IPS-20b (cell line): ENCODE results near the gene DDHD1.
"Not testable (repeated sequence)": the region's sequence is repeated elsewhere in the genome, so short reads cannot be mapped to it uniquely, and the experiment has no call there.

Experiments
- H3K27ac ChIP-seq: one replicate; pipeline ENCODE4 v1.5.1; 2013; ENCODE audit warnings: low read length
- H3K27me3 ChIP-seq: 2 replicates; pipeline ENCODE4 v1.6.1; 2013; ENCODE audit warnings: mild to moderate bottlenecking, low read length, inconsistent platforms; ENCODE audit not compliant: insufficient read depth
- H3K36me3 ChIP-seq: 2 replicates; pipeline ENCODE4 v1.6.1; 2013; ENCODE audit warnings: low read depth, mild to moderate bottlenecking, inconsistent platforms, low read length, moderate library complexity; ENCODE audit not compliant: insufficient read depth
- H3K4me1 ChIP-seq: 2 replicates; pipeline ENCODE4 v1.6.1; 2013; ENCODE audit warnings: mild to moderate bottlenecking, control low read depth, inconsistent platforms, low read length, moderate library complexity; ENCODE audit not compliant: insufficient read depth
- H3K4me3 ChIP-seq: 2 replicates; pipeline ENCODE4 v1.5.1; 2013; ENCODE audit warnings: mild to moderate bottlenecking, low read length, inconsistent platforms
- H3K9ac ChIP-seq: 2 replicates; pipeline ENCODE4 v1.6.1; 2013; ENCODE audit warnings: low read depth, mild to moderate bottlenecking, inconsistent platforms, low read length, moderate library complexity
- H3K9me3 ChIP-seq: 2 replicates; pipeline ENCODE4 v1.6.1; 2013; ENCODE audit warnings: mild to moderate bottlenecking, low read depth, low read length, inconsistent platforms; ENCODE audit not compliant: insufficient read depth

The DDHD1 gene

DNA sequence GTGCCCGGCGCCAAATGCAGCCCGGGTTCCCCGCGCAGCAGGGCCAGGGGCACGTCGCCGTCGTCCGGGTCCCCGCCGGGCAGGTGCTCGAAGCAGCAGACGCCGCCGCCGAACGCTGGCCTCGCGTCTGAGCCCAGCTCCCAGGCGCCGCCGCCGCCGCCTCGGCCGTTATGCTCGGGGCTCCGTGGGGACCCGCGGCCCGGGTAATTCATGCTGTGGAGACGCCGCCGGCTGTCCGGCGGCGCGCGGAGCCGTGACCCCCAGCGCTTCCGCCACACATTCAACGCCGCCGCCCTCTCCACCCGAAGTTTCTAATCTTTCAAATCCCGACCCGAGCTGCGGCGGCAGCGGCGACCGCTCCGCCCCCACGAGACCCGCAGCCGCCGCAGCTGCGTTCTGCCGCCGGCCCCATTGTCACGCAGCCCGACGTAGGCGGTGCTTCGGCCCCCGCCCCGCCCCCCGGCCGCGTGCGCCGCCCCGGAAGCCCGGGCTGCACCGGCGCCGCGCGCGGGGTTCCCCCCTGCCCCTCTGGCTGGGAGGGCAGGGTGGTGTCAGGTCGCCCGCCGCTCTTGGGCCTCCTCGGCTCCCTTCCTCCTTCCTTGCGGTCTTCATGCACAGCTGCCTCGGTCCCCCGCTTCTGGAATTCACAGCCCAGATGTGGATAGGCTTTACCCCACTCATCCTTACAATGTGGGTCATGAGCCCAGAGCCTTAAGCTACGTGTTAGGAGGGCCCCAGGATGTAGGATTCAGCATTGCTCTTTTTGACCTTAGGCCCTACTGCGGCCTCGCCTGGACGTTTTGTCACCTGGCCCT is at the start of gene DDHD1:
DDHD1 (minus strand) TSS at position 437 of the 815 bp plus-strand sequence; CDS start at position 212, 225 bp downstream.
- Histone ChIP-seq H3K9me3 (no peaks in the 10 kb centered on the region), H3K4me3 (peak within 1 kb of the TSS; percentile 87), H3K27ac (peak within 1 kb of the TSS; percentile 60), H3K36me3 (no peaks in the 10 kb centered on the region), H3K27me3 (peaks cover 14% of the 10 kb centered on the region; the same call in 1 of the 2 replicates), H3K4me1 (peaks cover 15% of the 10 kb centered on the region; the same call in 1 of the 2 replicates), H3K9ac (peak within 1 kb of the TSS; percentile 74; the same call in 1 of the 2 replicates)

DNA sequence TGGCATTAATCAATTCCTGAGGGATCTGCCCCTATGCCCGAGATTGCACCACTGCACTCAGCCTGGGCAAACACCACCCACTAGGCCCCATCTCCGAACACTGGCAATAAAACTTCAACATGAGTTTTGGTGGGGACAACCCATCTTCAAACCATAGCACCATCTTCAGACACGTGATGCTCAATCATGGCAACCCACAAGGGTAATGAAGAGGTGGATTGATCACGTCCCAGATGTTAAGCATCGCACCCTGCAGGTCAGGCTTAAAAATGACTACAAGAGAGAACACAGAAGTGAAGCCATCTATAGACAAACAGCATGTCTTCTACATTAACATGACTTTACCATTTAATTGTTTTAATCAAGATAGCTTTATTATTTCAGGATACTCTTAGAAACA is 42.8 kb upstream of the DDHD1 start:
- Histone ChIP-seq H3K4me1 (0 out of 2 replicates have a peak, but pooled peaks cover 7% of the 10 kb centered on the region), H3K4me3 (no peak overlapping the region), H3K27me3 (no peaks in the 10 kb centered on the region), H3K9ac (no peak overlapping the region), H3K27ac (no peak overlapping the region), H3K9me3 (no peaks in the 10 kb centered on the region), H3K36me3 (no peaks in the 10 kb centered on the region)

DNA sequence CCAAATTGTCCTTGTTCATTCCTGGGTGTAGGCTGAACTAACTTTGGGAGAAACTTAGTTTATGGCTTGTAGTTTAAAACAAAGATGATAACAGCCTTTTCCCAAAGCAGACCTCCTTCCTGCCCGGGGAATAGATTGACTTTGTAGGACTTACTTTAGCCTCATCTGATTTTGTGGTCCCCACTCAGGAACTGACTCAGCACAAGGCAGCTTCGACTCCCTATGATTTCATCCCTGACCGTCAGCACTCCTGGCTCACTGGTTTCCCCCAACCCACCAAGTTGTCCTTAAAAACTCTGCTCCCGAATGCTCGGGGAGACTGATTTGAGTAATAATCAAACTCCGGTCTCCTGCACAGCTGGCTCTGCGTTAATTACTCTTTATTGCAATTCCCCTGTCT is 40.1 kb upstream of the DDHD1 start:
- H3K4me3 ChIP-seq = no peak overlapping the region
- H3K9me3 ChIP-seq = no peaks in the 10 kb centered on the region
- H3K27me3 ChIP-seq = no peaks in the 10 kb centered on the region
- no peak overlapping the region for H3K27ac ChIP-seq
- H3K4me1 ChIP-seq = 0 out of 2 replicates have a peak, but pooled peaks cover 7% of the 10 kb centered on the region
- H3K9ac ChIP-seq = no peak overlapping the region
- H3K36me3 ChIP-seq = no peaks in the 10 kb centered on the region

DNA sequence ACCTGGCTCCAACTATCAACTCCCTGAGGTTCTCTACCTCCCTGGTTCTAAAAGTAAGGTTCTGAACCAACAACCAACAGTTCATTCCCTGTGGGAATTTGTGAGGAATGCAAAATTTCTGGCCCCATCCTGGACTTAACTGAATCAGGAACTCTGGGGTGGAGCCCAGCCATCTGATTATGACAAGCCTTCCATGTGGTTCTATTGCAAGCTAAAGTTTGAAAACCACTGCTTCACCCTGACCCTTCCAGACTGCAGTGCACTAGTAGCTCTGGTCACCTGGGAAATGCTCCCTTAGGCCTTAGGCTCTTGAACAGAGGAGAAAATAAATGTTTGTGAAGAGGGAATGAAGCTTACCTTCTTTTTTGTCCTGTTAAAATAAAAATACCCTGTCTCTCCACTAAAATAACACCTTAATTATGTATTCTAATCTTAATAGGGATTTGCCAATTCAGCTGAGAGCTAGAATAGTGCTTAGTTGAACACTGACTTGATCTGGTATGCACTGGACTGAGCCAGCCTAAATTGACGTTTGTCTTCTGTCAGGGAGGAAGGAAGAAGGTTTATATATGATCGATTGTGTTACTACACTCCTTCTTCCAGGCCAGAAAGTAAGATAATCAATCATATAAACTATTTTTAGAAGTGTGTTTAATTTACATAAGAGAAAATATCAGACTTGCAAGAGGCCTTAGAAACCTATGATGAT is 39.1 kb upstream of the DDHD1 start:
- no peaks in the 10 kb centered on the region for H3K36me3 ChIP-seq
- no peak overlapping the region for H3K27ac ChIP-seq
- no peaks in the 10 kb centered on the region for H3K27me3 ChIP-seq
- 0 out of 2 replicates have a peak, but pooled peaks cover 10% of the 10 kb centered on the region for H3K4me1 ChIP-seq
- H3K9ac ChIP-seq = no peak overlapping the region
- no peak overlapping the region for H3K4me3 ChIP-seq
- H3K9me3 ChIP-seq = no peaks in the 10 kb centered on the region

DNA sequence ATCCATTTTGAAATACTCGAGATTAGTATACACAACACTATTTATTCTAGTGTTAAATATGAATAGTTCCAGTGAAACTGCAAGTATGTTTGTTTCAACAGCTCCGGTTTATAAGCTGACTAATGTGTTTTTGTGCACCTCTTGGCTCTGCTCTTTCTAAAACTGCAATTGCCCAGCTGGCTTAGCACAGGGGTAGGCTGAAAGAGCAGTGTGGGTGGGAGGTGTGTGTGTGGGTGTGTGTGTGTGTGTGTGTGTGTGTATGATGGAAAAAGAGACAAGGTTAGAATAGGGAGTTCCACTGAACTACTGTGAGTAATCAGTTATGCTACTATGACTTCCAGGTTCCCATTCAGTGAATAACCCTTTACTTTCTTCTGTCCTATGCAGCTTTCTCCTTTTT is 37.8 kb upstream of the DDHD1 start:
- Histone ChIP-seq H3K27me3 (no peaks in the 10 kb centered on the region), H3K36me3 (no peaks in the 10 kb centered on the region), H3K27ac (no peak overlapping the region), H3K9ac (no peak overlapping the region), H3K4me1 (0 out of 2 replicates have a peak, but pooled peaks cover 10% of the 10 kb centered on the region), H3K4me3 (no peak overlapping the region), H3K9me3 (no peaks in the 10 kb centered on the region)

DNA sequence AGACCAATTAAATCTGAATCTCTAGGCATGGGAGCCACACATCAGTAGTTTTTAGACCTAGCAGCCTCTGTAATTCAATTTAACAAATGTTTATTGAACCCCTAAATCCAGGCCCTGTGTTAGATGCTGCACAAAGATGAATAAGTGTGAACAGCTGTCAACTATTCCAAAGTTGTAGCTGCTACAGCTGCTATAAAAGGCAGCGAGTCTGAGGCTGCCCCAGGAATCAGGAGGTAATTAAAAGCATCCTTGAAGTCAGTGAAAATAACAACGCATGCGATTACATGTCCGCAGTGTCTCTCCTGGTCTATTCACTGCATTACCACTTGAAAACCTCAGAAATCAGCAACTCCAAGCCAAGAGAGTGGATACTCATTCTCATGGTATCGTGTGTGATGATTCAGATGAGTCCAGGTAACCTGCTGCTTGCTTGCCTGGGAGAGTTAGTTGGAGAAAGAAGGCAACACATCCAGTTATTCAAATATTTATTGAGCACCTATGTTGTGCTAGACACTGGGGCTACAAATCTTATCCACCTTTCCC is 34.9 kb upstream of the DDHD1 start:
- Histone ChIP-seq H3K9ac (no peak overlapping the region), H3K4me1 (peaks cover 15% of the 10 kb centered on the region; the same call in 1 of the 2 replicates), H3K27ac (no peak overlapping the region), H3K36me3 (no peaks in the 10 kb centered on the region), H3K27me3 (no peaks in the 10 kb centered on the region), H3K9me3 (no peaks in the 10 kb centered on the region), H3K4me3 (no peak overlapping the region)

DNA sequence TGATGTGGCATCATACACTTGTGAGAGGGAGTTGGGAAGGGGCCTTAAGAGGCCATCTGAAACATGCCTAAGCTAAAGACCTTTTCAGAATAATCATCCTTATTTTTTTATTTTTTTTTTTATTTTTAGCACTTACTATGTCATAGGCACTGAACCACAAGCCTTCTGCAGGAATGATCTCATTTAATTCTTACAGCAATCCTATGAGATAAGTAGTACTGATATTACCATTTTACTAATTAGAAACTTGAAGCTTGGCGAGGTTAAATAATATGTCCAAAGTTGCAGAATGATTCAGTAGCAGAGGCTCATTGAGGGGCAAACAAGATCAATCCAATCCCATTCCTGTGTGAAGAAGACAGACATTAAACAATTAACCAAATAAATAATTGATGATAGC is 33.4 kb upstream of the DDHD1 start:
- Histone ChIP-seq H3K27ac (no peak overlapping the region), H3K9ac (no peak overlapping the region), H3K27me3 (no peaks in the 10 kb centered on the region)

DNA sequence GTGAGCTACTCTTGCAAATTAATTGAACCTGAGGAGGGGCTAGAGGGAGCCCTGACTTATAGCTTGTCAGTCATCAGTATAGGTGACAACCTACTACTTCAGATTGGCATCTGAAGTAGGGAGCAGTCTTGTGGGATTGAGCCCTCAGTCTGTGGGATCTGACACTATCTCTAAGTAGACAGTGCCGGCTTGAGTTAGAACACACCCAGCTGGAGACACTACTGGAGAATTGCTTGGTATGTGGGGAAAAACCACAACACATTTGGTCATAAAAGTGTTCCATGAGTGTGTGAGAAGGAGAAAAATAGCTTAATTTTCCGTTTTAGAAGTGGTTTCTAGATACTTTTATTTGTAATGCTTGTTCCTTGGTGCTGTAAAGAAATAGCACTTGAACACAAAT is 30.5 kb upstream of the DDHD1 start:
- Histone ChIP-seq H3K9ac (no peak overlapping the region), H3K9me3 (no peaks in the 10 kb centered on the region), H3K4me1 (peaks cover 9% of the 10 kb centered on the region; the same call in 1 of the 2 replicates), H3K27ac (no peak overlapping the region), H3K36me3 (no peaks in the 10 kb centered on the region), H3K27me3 (no peaks in the 10 kb centered on the region), H3K4me3 (no peak overlapping the region)

More for the DNA sequence above, 33.4 kb upstream of the DDHD1 start:
- no peaks in the 10 kb centered on the region for H3K9me3 ChIP-seq
- peaks cover 9% of the 10 kb centered on the region; the same call in 1 of the 2 replicates for H3K4me1 ChIP-seq
- H3K4me3 ChIP-seq = no peak overlapping the region
- no peaks in the 10 kb centered on the region for H3K36me3 ChIP-seq

DNA sequence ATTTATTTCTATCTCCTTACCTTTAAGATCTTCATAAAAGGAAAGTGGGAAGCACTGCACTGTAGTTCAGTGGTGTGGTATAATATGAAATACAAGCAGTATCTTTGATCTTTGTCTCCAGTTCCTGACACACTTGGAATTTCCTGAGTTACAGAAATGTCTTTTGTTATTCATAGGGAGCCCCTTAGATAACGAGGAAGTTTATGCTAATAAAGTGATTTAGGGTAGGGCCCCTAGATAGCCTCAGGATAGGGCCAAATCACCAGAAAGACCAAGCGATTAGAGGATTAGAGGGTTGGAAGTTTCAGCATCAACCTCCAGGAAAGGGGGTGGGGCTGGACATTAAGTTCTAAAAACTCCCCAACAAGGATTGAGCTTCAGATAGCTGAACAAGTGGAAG is 29.9 kb upstream of the DDHD1 start:
- Histone ChIP-seq H3K4me1 (peaks cover 9% of the 10 kb centered on the region; the same call in 1 of the 2 replicates), H3K4me3 (no peak overlapping the region; the same call in 1 of the 2 replicates), H3K36me3 (no peaks in the 10 kb centered on the region), H3K27ac (no peak overlapping the region), H3K9ac (no peak overlapping the region), H3K9me3 (no peaks in the 10 kb centered on the region), H3K27me3 (no peaks in the 10 kb centered on the region)

DNA sequence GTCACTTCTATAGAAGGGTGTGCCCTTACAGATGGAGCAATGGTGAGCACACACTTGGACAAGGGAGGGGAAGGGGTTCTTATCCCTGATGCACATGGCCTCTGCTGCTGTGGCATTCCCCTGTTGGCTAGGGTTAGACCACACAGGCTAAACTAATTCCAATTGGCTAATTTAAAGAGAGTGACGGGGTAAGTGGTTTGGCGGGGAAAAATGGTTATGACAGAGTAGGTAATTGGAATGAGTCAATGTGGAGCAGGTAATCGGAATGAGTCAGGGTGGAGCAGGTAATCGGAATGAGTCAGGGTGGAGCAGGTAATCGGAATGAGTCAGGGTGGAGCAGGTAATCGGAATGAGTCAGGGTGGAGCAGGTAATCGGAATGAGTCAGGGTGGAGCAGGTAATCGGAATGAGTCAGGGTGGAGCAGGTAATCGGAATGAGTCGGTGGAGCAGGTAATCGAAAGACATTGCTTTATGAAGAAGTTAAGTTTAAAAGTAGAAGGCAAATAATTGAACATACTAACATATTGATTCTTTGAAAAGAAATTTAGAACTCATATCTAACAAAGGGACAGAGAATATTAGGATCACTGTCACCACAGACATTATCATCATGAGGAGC is 28.4 kb upstream of the DDHD1 start:
- H3K36me3 ChIP-seq, H3K4me3 ChIP-seq, H3K9me3 ChIP-seq, H3K27me3 ChIP-seq, H3K9ac ChIP-seq, H3K4me1 ChIP-seq, H3K27ac ChIP-seq: not testable (repeated sequence)
